ENCODE results near the gene BACH2. TPM values are rescaled to one million over a fixed set of nuclear protein-coding genes. Genes with fewer than 3 reads are reported as not detected.

The BACH2 gene
- total and polyA plus RNA-seq, 2 of the 8 experiments (the other 6 are each of a cell fraction or from before 2014, with no cell fraction given), result 1.9 to 5.9 TPM

DNA sequence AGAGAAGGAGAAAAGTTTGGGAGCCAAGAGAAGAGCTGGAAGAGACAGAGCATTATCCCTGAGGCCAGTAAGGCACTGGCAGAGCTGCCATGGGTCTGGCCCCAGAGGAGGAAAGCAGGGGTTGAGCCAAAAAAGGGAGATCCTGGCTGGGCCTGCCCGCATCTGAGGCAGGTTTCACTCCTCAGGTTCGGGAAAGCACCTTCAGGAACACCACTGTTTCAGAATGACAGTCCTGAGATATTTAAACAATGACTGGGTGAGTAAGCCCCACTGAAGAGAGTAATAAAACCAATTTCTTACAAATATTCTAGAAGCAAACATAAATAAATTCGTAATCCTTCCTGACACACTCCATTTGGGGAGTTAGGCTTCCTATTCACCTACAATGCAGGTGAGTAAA is 152.2 kb downstream of the BACH2 start:
- Histone ChIP-seq H3K23ac (ENCODE audit: insufficient read length) (no peak overlapping the region), H3K79me2 (ENCODE audit: control insufficient read depth in 1 of 2, insufficient read depth in 2 of 2, low read length in 2 of 2) (no peaks in the 10 kb centered on the region), H3K4ac (replicated peaks; ENCODE audit: insufficient read length, low read depth, low read length) (no peak overlapping the region), H2AFZ (ENCODE audit: low read length) (no peak overlapping the region), H2BK12ac (ENCODE audit: low read depth, low read length) (no peak overlapping the region), H4K20me1 (replicated peaks in 1 of 2; ENCODE audit: control insufficient read depth in 1 of 2, insufficient read depth in 2 of 2, low read length in 2 of 2) (no peaks in the 10 kb centered on the region), H4K5ac (ENCODE audit: insufficient read length, low read depth, low read length) (no peak overlapping the region), H3K9ac (replicated peaks in 1 of 4; ENCODE audit: extremely low read depth in 1 of 4, low read depth in 3 of 4, low read length in 3 of 4) (no peak overlapping the region), H4K91ac (replicated peaks; ENCODE audit: insufficient read length, low read length) (no peak overlapping the region), H4K8ac (ENCODE audit: extremely low read depth, insufficient read depth, low read length) (no peak overlapping the region), H2BK20ac (ENCODE audit: low read length) (no peak overlapping the region), H2AK5ac (ENCODE audit: low read depth, low read length) (no peak overlapping the region), H3K27ac (ENCODE audit: low read depth, low read length) (no peak overlapping the region), H3K4me1 (replicated peaks in 1 of 4; ENCODE audit: control insufficient read depth in 3 of 4, insufficient read depth in 4 of 4, low read length in 3 of 4) (no peaks in the 10 kb centered on the region), H3K23me2 (ENCODE audit: low read depth, low read length) (no peaks in the 10 kb centered on the region), H2BK5ac (ENCODE audit: low read depth, low read length) (no peak overlapping the region), H3K4me3 (ENCODE audit: extremely low read depth in 1 of 4, insufficient read depth in 2 of 4, low read depth in 3 of 4, low read length in 4 of 4) (no peak overlapping the region), H3K9me3 (ENCODE audit: insufficient read depth in 2 of 2, low read depth in 1 of 2, low read length in 1 of 2) (no peaks in the 10 kb centered on the region), H3K56ac (replicated peaks; ENCODE audit: insufficient read length, low read depth, low read length) (no peak overlapping the region), H3K36me3 (ENCODE audit: control insufficient read depth in 2 of 4, insufficient read depth in 4 of 4, low read length in 3 of 4) (no peaks in the 10 kb centered on the region), H2BK120ac (replicated peaks; ENCODE audit: low read depth, low read length) (no peak overlapping the region), H2BK15ac (ENCODE audit: low read length) (no peak overlapping the region), H3K27me3 (replicated peaks in 1 of 4; ENCODE audit: control insufficient read depth in 3 of 4, extremely low read depth in 1 of 4, insufficient read depth in 3 of 4, low read length in 3 of 4) (no peaks in the 10 kb centered on the region), H3K14ac (ENCODE audit: insufficient read length) (no peak overlapping the region), H3K18ac (ENCODE audit: extremely low read depth, low read length) (no peak overlapping the region), H3K79me1 (ENCODE audit: low read depth, low read length) (no peaks in the 10 kb centered on the region), H3K4me2 (ENCODE audit: insufficient read depth in 1 of 2, low read depth in 2 of 2, low read length in 2 of 2) (no peak overlapping the region)
- DNase-seq (ENCODE audit: low read depth in 1 of 2, low spot score in 2 of 2) (no peak), FAIRE-seq (no peak)
- POLR2A ChIA-PET (ENCODE audit: partially characterized antibody), result no interaction called here
- TF ChIP-seq, protein P1, sequence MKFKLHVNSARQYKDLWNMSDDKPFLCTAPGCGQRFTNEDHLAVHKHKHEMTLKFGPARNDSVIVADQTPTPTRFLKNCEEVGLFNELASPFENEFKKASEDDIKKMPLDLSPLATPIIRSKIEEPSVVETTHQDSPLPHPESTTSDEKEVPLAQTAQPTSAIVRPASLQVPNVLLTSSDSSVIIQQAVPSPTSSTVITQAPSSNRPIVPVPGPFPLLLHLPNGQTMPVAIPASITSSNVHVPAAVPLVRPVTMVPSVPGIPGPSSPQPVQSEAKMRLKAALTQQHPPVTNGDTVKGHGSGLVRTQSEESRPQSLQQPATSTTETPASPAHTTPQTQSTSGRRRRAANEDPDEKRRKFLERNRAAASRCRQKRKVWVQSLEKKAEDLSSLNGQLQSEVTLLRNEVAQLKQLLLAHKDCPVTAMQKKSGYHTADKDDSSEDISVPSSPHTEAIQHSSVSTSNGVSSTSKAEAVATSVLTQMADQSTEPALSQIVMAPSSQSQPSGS (IDR thresholded peaks at IDR 0.05; ENCODE audit: low read length), result no peak
- CTCF ChIA-PET (ENCODE audit: partially characterized antibody), result interaction anchor here (0.7 to 2.0 kb wide), 3 partner anchors 11 to 37 kb away, joined by 3 to 4 read pairs (median 3); no protein-coding TSS in a partner anchor
- WGBS, 2 experiments (ENCODE audit: extremely low coverage in 1 of 2, insufficient coverage in 1 of 2, insufficient read length in 1 of 2, insufficient replicate concordance in 2 of 2, low coverage in 1 of 2, low lambda C conversion rate in 2 of 2, missing lambda C conversion rate in 1 of 2), result 82% methylated on average over 3 of the region's 3 CpGs; no CpG with 5 or more reads in 1 of the 2 experiments
